SK-N-MC (cell line): ENCODE measurements around the gene OGFOD3.

Source experiments
- DNase-seq: peaks from one replicate; pipeline ENCODE4 v3.0.0-alpha.2; 2011; ENCODE audit warnings: low read depth, low spot score
- H3K27ac ChIP-seq: fragments of 200-600 bp; sonication (generic); 2 replicates; pipeline ENCODE4 v1.5.1; 2016; ENCODE audit warnings: mixed run types
- H3K36me3 ChIP-seq: fragments of 200-600 bp; sonication (generic); 2 replicates; pipeline ENCODE4 v1.6.1; 2017; ENCODE audit warnings: antibody characterized with exemption, low read length, mixed read lengths; ENCODE audit not compliant: insufficient read depth
- H3K4me3 ChIP-seq: fragments of 200-600 bp; sonication (generic); 2 replicates; pipeline ENCODE4 v1.5.1; 2016
- H3K9ac ChIP-seq: fragments of 200-600 bp; sonication (generic); 2 replicates; pipeline ENCODE4 v1.8.0; 2017; ENCODE audit warnings: mixed run types, mixed read lengths; ENCODE audit not compliant: insufficient read length
- H3K9me3 ChIP-seq: fragments of 200-600 bp; sonication (generic); 2 replicates; pipeline ENCODE4 v1.6.1; 2017; ENCODE audit warnings: low read depth, mild to moderate bottlenecking, antibody characterized with exemption, low read length, moderate library complexity, mixed read lengths
- EZH2 ChIP-seq: fragments of 200-600 bp; sonication (generic); IDR thresholded peaks from one replicate; pipeline ENCODE4 v1.6.1; 2017; ENCODE audit warnings: antibody characterized with exemption
- FOXP2 ChIP-seq: optimal IDR thresholded peaks from 2 replicates; pipeline ENCODE3; 2011; ENCODE audit warnings: mild to moderate bottlenecking, moderate library complexity; ENCODE audit not compliant: insufficient read depth; ENCODE audit errors: extremely low read length, control extremely low read depth
- POLR2AphosphoS5 ChIP-seq: IDR thresholded peaks from 2 replicates; pipeline ENCODE4 v1.6.1; 2012; ENCODE audit warnings: mild to moderate bottlenecking, low read depth, low read length, borderline replicate concordance

OGFOD3 gene

DNA sequence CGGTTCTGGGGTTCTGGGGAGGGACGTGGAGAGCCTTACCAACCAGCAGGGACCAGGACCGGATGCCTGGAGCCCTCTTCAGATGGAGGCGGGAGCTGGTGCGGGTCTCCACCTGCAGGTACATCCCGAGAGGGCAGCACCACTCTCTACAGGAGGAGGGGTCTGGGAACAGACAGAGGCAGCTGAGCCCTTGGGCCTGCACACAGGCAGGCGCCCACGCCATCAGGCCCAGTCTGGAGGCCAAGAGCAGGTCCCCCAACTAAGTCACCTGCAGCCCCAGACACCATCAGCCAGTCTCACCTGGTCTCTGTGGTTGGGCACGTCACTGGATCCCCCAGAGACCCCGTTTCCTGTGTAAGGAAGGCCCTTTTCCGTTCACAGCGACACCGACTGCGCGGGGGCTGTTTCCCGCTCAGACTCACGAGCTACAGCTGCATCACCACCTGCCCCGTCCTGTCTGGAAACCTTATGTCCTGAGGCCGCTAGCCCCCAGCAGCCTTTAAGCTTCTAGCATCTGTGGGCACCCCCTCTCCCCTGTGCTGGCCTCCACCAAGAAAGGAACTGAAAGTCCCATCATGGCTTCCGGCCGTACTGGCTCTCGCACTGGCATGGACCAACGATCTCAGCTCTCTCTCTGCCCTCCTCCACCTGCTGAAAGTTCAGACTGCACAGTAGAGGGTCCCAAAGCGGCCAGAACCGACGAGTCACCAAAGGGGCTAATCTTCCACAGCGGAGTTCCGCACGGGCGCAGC, 30.9 kb upstream of the OGFOD3 start:
- Histone ChIP-seq H3K9me3 (no peaks in the 10 kb centered on the region), H3K4me3 (peak overlapping the region; percentile 90), H3K9ac (peak overlapping the region; percentile 96), H3K36me3 (no peaks in the 10 kb centered on the region), H3K27ac (no peak overlapping the region)
- no peak for DNase-seq
- no peak for TF ChIP-seq FOXP2
- TF ChIP-seq EZH2, result no peak
- TF ChIP-seq POLR2AphosphoS5, result no peak

DNA sequence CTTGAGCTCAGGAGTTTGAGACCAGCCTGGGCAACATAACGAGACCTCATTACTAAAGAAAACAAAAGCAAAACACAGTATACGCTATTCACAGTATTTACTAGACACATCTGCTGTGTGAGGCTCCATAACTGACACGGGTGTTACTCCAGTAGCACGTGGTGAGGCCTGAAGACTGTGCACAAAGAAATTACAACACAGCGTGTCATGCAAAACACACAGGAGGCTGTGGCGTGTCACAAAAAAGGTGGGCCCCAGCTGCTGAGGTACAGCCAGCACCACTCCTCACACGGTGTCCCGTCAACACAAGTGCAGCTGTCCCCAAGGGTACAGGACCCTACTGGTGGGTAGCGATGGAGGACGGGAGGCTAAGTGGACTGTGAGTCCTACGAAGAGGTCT, 29.5 kb upstream of the OGFOD3 start:
- TF ChIP-seq POLR2AphosphoS5 (no peak), EZH2 (no peak), FOXP2 (no peak)
- H3K9ac ChIP-seq, result no peak overlapping the region
- no peaks in the 10 kb centered on the region for H3K36me3 ChIP-seq
- peak overlapping the region; percentile 46; the same call in 1 of the 2 replicates for H3K27ac ChIP-seq
- DNase-seq, result no peak
- no peak overlapping the region for H3K4me3 ChIP-seq
- H3K9me3 ChIP-seq, result no peaks in the 10 kb centered on the region

DNA sequence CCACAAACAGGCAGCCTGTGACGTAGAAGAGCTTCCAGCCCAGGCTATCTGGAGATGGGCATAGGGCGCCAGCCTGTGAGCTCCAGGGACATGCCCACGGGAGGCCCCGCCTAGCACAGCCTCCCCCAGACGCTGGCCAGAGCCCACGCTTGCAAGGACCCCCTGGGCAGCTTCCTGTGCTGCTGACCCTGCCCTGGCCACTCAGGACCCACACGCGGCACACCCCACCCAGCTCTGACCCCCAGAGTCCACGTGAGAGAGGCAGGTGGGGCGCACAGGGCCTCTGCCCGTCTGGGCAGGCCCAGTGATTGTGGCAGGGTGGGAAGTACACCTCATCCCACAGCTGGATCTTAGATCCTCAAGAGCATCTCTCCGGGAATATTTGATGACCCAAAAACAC, 28.3 kb upstream of the OGFOD3 start:
- TF ChIP-seq FOXP2 (no peak), EZH2 (no peak), POLR2AphosphoS5 (no peak)
- DNase-seq, result no peak
- H3K9me3 ChIP-seq, result no peaks in the 10 kb centered on the region
- no peak overlapping the region for H3K4me3 ChIP-seq
- H3K9ac ChIP-seq, result no peak overlapping the region
- no peak overlapping the region for H3K27ac ChIP-seq
- H3K36me3 ChIP-seq, result no peaks in the 10 kb centered on the region

DNA sequence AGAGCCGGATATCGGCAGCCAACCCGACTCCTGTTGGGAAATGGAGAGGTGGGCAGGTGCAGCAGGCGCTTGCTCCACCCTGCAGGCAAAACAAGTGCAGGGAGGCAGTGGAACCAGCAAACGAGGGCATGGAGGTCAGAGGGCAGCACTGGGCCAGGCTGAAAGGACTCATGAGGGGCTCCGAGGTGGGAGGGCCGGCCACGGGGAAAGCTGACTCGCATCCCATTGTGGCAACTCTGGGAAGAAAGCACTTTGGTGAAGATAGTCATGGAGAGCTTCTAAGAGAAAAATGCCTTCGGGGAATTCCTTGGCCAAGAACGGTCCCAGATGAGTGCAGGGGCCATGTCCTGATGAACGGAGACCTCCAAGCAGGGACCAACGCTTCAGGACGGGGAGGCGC, 27.7 kb upstream of the OGFOD3 start:
- H3K27ac ChIP-seq, result no peak overlapping the region
- TF ChIP-seq EZH2, result no peak
- no peak for TF ChIP-seq POLR2AphosphoS5
- no peak for TF ChIP-seq FOXP2
- H3K9ac ChIP-seq, result no peak overlapping the region
- no peak overlapping the region for H3K4me3 ChIP-seq
- no peaks in the 10 kb centered on the region for H3K36me3 ChIP-seq
- no peaks in the 10 kb centered on the region for H3K9me3 ChIP-seq
- DNase-seq, result no peak

DNA sequence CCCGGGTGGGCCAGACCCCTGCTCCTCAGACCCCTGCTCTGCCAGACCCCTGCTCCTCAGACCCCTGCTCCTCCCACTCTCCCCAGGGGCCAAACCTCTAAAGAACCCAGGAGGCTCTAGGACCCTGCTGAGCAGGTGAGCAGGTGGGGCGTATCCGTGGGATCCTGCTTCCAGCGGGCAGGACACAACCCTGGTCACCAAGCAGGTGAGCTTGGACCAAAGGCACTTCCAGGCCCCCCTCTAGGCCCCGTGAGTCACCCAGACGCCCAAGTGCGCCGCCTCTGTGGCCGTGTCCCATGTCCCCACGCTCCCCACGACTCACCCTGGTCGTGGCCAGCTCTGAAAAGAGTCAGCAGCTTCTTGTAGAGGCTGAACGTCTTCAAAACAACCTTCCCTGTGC, 27.2 kb upstream of the OGFOD3 start:
- no peak overlapping the region for H3K9ac ChIP-seq
- no peak for TF ChIP-seq FOXP2
- no peak for TF ChIP-seq POLR2AphosphoS5
- no peak for TF ChIP-seq EZH2
- DNase-seq, result no peak
- no peaks in the 10 kb centered on the region for H3K36me3 ChIP-seq
- H3K9me3 ChIP-seq, result no peaks in the 10 kb centered on the region
- no peak overlapping the region for H3K27ac ChIP-seq
- no peak overlapping the region for H3K4me3 ChIP-seq

DNA sequence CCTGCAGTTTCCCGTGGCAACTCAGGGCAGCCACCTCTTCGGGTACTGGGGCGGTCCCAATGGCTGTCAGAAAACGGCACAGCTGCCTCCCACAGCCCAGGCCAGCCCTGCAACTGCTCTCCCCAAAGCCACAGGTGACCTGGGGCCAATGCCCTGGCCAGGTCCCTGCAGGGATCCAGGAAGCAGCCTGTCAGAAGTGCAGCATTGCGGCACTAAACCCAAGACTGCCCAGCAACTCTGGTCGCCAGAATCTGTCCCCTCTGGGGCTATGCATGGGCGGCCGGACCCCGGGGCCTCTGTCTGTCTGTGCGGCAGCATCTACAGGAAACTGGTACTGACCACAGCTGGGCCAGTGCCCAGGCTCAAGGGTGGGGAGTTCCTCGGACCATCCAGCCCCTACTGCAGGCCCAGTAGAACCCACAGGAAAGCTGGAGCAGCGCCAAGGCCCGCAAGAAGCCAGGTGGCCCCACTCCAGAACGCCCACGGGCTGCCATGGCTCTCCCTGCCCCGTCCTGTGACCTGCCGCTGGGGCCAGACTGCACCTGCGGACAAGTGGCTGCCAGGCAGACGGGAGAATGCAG, 26.6 kb upstream of the OGFOD3 start:
- TF ChIP-seq FOXP2 (no peak), EZH2 (no peak), POLR2AphosphoS5 (no peak)
- no peak for DNase-seq
- Histone ChIP-seq H3K9ac (no peak overlapping the region), H3K4me3 (no peak overlapping the region), H3K36me3 (no peaks in the 10 kb centered on the region), H3K27ac (no peak overlapping the region), H3K9me3 (no peaks in the 10 kb centered on the region)

DNA sequence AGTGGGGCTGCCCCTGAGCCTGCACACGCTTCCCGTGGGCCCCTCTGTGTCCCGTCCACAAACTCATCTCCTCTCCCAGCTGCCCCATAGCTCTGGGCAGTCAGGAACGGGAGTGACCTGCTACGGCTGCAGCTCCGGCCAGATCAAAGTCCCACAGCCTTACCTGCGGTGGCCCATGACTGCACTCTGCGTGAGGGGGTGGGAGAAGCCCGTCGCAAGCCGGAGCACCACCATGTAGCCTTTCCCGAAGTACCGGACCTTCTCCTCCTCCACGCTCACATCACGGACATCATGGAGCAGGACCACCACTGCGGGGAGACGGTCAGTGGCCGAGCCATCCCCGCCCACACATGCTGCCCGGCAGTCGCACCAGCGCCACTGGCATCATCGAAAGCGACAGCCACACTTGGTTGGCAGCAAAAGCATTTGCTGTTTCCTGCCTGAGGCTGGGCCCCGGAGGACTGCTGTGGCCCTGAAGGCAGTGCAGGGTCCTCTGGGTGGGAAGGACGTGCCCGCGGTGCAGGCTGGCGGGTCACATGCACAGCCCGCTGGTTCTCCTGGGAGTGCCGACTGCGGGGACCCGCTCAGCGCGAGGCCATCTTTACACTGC, 26.0 kb upstream of the OGFOD3 start:
- H3K4me3 ChIP-seq, result no peak overlapping the region
- TF ChIP-seq EZH2 (no peak), POLR2AphosphoS5 (no peak), FOXP2 (no peak)
- no peak overlapping the region for H3K27ac ChIP-seq
- DNase-seq, result no peak
- no peak overlapping the region for H3K9ac ChIP-seq
- no peaks in the 10 kb centered on the region for H3K36me3 ChIP-seq
- no peaks in the 10 kb centered on the region for H3K9me3 ChIP-seq

DNA sequence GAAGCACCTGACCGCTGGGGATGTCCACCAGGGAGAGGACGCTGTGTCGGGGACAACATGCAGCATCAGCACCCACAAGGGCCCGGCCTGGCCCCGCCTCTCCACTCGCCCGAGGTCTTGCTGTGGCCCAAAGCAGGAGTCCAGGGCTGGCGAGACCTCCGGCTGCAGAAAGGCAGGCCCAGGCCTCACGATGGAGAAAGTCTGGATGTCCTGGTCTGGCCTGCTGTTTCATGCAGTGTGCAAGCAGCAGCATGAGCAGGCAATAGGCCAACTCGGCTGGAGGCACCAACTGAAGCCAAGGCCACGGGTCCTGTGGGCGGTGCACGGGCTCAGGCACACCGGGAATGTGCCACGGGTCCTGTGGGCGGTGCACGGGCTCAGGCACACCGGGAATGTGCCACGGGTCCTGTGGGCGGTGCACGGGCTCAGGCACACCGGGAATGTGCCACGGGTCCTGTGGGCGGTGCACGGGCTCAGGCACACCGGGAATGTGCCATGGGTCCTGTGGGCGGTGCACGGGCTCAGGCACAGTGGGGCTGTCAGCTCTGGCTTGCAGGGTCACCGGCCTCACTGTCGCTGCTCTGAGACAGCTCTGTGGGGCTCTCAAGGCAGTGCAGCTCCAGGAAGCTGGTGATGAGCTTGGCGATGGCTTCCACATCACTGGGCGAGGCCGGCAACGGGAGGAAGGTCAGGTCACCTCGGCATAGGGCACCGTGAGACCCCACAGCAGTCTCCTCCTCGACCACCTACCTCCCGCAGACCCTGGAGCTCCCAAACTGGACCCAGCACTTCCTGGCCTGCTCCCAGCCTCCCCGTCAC, 25.3 kb upstream of the OGFOD3 start:
- TF ChIP-seq POLR2AphosphoS5 (no peak), EZH2 (no peak), FOXP2 (no peak)

More for the DNA sequence above, 25.3 kb upstream of the OGFOD3 start:
- Histone ChIP-seq H3K27ac (no peak overlapping the region), H3K36me3 (no peaks in the 10 kb centered on the region), H3K4me3 (no peak overlapping the region), H3K9ac (no peak overlapping the region), H3K9me3 (no peaks in the 10 kb centered on the region)
- no peak for DNase-seq
